ENCODE results near the gene PTPRJ. TPM values are rescaled to one million over a fixed set of nuclear protein-coding genes. Genes with fewer than 3 reads are reported as not detected.
A peak's percentile ranks its signal among the peaks of the same experiment; 100 is the strongest.

Gene PTPRJ
- total RNA-seq, 2 donors from 2014 or later = 26.5 to 37.4 TPM

DNA sequence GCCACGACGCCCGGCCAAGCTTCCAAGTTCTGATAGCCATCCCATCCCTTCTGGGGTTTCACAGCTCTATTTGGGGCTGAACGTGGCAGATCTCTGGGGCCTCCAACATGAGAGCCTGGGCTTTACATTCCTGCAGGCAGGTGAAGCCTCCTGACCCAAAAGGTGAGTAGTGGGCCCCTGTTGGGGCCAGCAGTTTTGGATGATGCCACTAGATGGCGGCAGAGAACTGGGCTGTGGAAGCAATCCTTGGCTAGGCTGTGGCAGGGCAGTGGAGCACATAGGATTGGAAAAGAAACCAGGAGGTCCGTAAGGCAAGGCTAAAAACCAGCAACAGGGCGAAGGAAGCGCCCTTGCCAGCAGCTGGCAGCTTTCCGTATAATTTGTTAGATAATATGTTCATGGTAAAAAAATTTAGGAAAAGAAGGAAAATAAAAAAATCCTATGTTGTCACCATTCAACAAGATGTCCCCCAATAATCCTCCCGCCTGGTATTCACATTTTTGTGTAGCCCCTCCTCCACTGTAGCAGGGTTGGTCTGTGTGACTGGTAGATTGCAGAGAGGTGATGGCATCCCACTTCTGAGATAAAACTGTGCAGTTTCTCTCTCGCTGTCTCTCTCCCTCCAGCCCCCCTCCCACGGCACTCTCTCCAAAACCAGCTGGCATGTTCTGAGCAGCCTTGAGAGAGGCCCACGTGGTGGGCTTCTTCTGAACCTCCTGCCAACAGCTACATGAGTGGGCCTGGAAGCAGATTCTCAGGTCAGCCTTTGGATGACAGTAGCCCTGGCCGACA lies 192.7 kb downstream of the PTPRJ start:
- peaks cover 8% of the 10 kb centered on the region for H3K36me3 Mint-ChIP-seq (ENCODE audit: low read depth)
- Histone ChIP-seq H3K4me3 (ENCODE audit: low read length) (no peak overlapping the region), H3K27me3 (ENCODE audit: control insufficient read depth, insufficient read depth, low read length, poor library complexity, severe bottlenecking) (no peaks in the 10 kb centered on the region), H3K36me3 (ENCODE audit: control insufficient read depth, insufficient read depth, low read length) (peaks cover 7% of the 10 kb centered on the region), H3K9me3 (ENCODE audit: control insufficient read depth, low read length) (no peaks in the 10 kb centered on the region), H3K27ac (ENCODE audit: low read depth, low read length) (no peak overlapping the region), H3K9ac (ENCODE audit: extremely low read depth, low read length, poor library complexity, severe bottlenecking) (no peak overlapping the region), H3K4me1 (ENCODE audit: control insufficient read depth, insufficient read depth, low read length) (no peaks in the 10 kb centered on the region)
- H3K4me1 Mint-ChIP-seq = no peaks in the 10 kb centered on the region
- no peaks in the 10 kb centered on the region for H3K27me3 Mint-ChIP-seq (ENCODE audit: insufficient read depth)
- TF ChIP-seq, protein P1, sequence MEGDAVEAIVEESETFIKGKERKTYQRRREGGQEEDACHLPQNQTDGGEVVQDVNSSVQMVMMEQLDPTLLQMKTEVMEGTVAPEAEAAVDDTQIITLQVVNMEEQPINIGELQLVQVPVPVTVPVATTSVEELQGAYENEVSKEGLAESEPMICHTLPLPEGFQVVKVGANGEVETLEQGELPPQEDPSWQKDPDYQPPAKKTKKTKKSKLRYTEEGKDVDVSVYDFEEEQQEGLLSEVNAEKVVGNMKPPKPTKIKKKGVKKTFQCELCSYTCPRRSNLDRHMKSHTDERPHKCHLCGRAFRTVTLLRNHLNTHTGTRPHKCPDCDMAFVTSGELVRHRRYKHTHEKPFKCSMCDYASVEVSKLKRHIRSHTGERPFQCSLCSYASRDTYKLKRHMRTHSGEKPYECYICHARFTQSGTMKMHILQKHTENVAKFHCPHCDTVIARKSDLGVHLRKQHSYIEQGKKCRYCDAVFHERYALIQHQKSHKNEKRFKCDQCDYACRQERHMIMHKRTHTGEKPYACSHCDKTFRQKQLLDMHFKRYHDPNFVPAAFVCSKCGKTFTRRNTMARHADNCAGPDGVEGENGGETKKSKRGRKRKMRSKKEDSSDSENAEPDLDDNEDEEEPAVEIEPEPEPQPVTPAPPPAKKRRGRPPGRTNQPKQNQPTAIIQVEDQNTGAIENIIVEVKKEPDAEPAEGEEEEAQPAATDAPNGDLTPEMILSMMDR (conservative IDR thresholded peaks at IDR 0.05) = peak; percentile 94
- H3K4me3 Mint-ChIP-seq = no peak overlapping the region
- peak; percentile 97 for DNase-seq
- H3K9me3 Mint-ChIP-seq = peaks cover 1% of the 10 kb centered on the region
- no peak overlapping the region for H3K27ac Mint-ChIP-seq
- WGBS, 2 experiments (ENCODE audit: insufficient coverage in 1 of 2, insufficient read length in 1 of 2) = 50 to 55% methylated on average over 9 to 14 of the region's 14 CpGs

DNA sequence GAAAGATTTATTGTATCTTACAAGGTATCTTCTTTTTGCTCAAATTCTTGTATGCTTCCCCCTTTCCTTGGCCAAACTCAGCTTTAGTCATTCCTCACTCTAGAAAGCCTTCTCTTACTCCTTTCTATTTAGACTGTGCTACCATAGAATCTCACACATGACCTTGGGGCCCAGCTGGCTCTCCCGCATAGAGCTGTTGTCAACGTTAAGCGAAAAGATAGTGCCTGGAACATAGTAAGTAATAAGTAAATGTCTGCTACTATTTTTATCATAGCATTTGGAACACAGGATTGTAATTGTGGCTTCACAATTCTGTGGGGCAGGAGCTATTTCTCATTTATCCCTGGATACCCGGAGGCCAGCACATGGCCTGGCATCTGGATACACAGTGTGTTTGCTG lies 197.3 kb downstream of the PTPRJ start:
- H3K27ac ChIP-seq (ENCODE audit: low read depth, low read length) = no peak overlapping the region
- WGBS, 2 experiments (ENCODE audit: insufficient coverage in 1 of 2, insufficient read length in 1 of 2) = 97% methylated on average over 4 of the region's 4 CpGs; no CpG with 5 or more reads in 1 of the 2 experiments

DNA sequence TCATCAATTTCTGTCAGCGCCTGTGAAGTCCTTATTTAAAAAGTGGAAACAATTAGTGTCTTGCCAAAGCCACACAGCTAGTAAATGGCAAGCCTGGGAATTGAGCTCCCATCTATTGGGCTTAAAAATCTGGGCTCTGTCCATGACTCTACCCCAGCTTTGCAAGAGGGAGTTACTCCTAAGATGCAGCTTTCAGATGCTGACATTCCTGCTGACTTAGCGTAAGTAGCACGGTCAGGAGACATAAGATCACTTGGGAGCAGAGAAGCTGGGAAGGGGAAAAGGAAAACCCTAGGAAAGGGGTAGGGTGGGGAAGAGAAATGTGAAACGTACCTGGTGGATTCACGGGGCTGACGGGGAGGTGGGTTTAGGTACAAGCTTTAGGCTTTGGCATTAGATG lies 200.3 kb downstream of the PTPRJ start:
- Histone ChIP-seq H3K27ac (ENCODE audit: low read depth, low read length) (no peak overlapping the region), H3K4me1 (ENCODE audit: control insufficient read depth, insufficient read depth, low read length) (no peaks in the 10 kb centered on the region), H3K9me3 (ENCODE audit: control insufficient read depth, low read length) (peaks cover 11% of the 10 kb centered on the region), H3K9ac (ENCODE audit: extremely low read depth, low read length, poor library complexity, severe bottlenecking) (no peak overlapping the region), H3K27me3 (ENCODE audit: control insufficient read depth, insufficient read depth, low read length, poor library complexity, severe bottlenecking) (no peaks in the 10 kb centered on the region), H3K4me3 (ENCODE audit: low read length) (no peak overlapping the region), H3K36me3 (ENCODE audit: control insufficient read depth, insufficient read depth, low read length) (no peaks in the 10 kb centered on the region)
- Mint-ChIP-seq H3K4me3 (no peak overlapping the region), H3K4me1 (no peaks in the 10 kb centered on the region), H3K27ac (no peak overlapping the region), H3K36me3 (ENCODE audit: low read depth) (no peaks in the 10 kb centered on the region), H3K27me3 (ENCODE audit: insufficient read depth) (no peaks in the 10 kb centered on the region), H3K9me3 (no peaks in the 10 kb centered on the region)
- no peak for DNase-seq
- TF ChIP-seq, protein P1 (conservative IDR thresholded peaks at IDR 0.05) = no peak
- WGBS, 2 experiments (ENCODE audit: insufficient coverage in 1 of 2, insufficient read length in 1 of 2) = 78 to 88% methylated on average over 6 of the region's 6 CpGs

More for the DNA sequence above, 197.3 kb downstream of the PTPRJ start:
- no peak overlapping the region for H3K9ac ChIP-seq (ENCODE audit: extremely low read depth, low read length, poor library complexity, severe bottlenecking)
- DNase-seq = no peak
- H3K36me3 ChIP-seq (ENCODE audit: control insufficient read depth, insufficient read depth, low read length) = no peaks in the 10 kb centered on the region
- no peak overlapping the region for H3K4me3 Mint-ChIP-seq
- H3K36me3 Mint-ChIP-seq (ENCODE audit: low read depth) = no peaks in the 10 kb centered on the region
- H3K4me1 ChIP-seq (ENCODE audit: control insufficient read depth, insufficient read depth, low read length) = no peaks in the 10 kb centered on the region
- H3K27ac Mint-ChIP-seq = no peak overlapping the region
- H3K4me1 Mint-ChIP-seq = no peaks in the 10 kb centered on the region
- peaks cover 11% of the 10 kb centered on the region for H3K9me3 ChIP-seq (ENCODE audit: control insufficient read depth, low read length)
- H3K9me3 Mint-ChIP-seq = peaks cover 1% of the 10 kb centered on the region
- no peaks in the 10 kb centered on the region for H3K27me3 Mint-ChIP-seq (ENCODE audit: insufficient read depth)
- H3K4me3 ChIP-seq (ENCODE audit: low read length) = no peak overlapping the region
- no peaks in the 10 kb centered on the region for H3K27me3 ChIP-seq (ENCODE audit: control insufficient read depth, insufficient read depth, low read length, poor library complexity, severe bottlenecking)
- TF ChIP-seq, protein P1 (conservative IDR thresholded peaks at IDR 0.05) = no peak

All from endodermal cell (in vitro differentiated cells).